K562 (cell line): ENCODE measurements around the gene CBFA2T3. TPM values are rescaled to one million over a fixed set of nuclear protein-coding genes. Genes with fewer than 3 reads are reported as not detected.
A peak's percentile ranks its signal among the peaks of the same experiment; 100 is the strongest.

Source experiments
- BHLHE40 ChIP-seq: IDR thresholded peaks from 2 replicates; pipeline ENCODE4 v1.6.1; 2011; ENCODE audit warnings: low read length, improper control_type of control experiment
- C11orf30 ChIP-seq: fragments of 450-650 bp; IDR thresholded peaks from 2 replicates; pipeline ENCODE4 v1.6.1; 2016; ENCODE audit warnings: low read depth, mild to moderate bottlenecking
- CBX5 ChIP-seq: IDR thresholded peaks from 2 replicates; pipeline ENCODE4 v1.6.1; 2014; ENCODE audit warnings: low read depth, borderline replicate concordance
- CHD1 ChIP-seq: fragments of 200-600 bp; sonication (generic); IDR thresholded peaks from one replicate; pipeline ENCODE4 v1.6.1; 2012; ENCODE audit warnings: mild to moderate bottlenecking, moderate library complexity, low read length, inconsistent platforms
- CTBP1 ChIP-seq: fragments of 450-650 bp; IDR thresholded peaks from 2 replicates; pipeline ENCODE4 v1.6.1; 2016; ENCODE audit warnings: borderline replicate concordance
- ELF4 ChIP-seq: fragments of 450-650 bp; formaldehyde crosslinking; IDR thresholded peaks from 2 replicates; pipeline ENCODE4 v1.4.0; 2022; ENCODE audit warnings: missing genetic modification characterization
- HDAC2 ChIP-seq: fragments of 450-650 bp; IDR thresholded peaks from 2 replicates; pipeline ENCODE4 v1.6.1; 2016; ENCODE audit warnings: mild to moderate bottlenecking
- L3MBTL2 ChIP-seq: fragments of 450-650 bp; IDR thresholded peaks from 2 replicates; pipeline ENCODE4 v1.6.1; 2016; ENCODE audit warnings: mild to moderate bottlenecking, moderate library complexity
- MTA3 ChIP-seq: fragments of 450-650 bp; formaldehyde crosslinking; IDR thresholded peaks from 2 replicates; pipeline ENCODE4 v1.6.1; 2017; ENCODE audit warnings: mild to moderate bottlenecking, borderline replicate concordance
- NFIC ChIP-seq: fragments of 450-650 bp; IDR thresholded peaks from 2 replicates; pipeline ENCODE4 v1.6.1; 2017; ENCODE audit warnings: mild to moderate bottlenecking, inconsistent platforms
- PHF8 ChIP-seq: fragments of 200-600 bp; sonication (generic); IDR thresholded peaks from 2 replicates; pipeline ENCODE4 v1.6.1; 2012; ENCODE audit warnings: mixed run types, mild to moderate bottlenecking, inconsistent platforms, low read length, moderate library complexity, borderline replicate concordance
- RBBP5 ChIP-seq: fragments of 200-600 bp; sonication (generic); IDR thresholded peaks from 2 replicates; pipeline ENCODE4 v1.6.1; 2012; ENCODE audit warnings: borderline replicate concordance, mild to moderate bottlenecking, low read length, control low read depth, inconsistent platforms; ENCODE audit not compliant: insufficient read depth, poor library complexity, severe bottlenecking
- RUNX1 ChIP-seq: sonication (generic); IDR thresholded peaks from 2 replicates; pipeline ENCODE4 v1.6.1; 2016; ENCODE audit warnings: antibody characterized with exemption, low read depth
- SMARCC2 ChIP-seq: fragments of 450-650 bp; IDR thresholded peaks from 2 replicates; pipeline ENCODE4 v1.6.1; 2017; ENCODE audit warnings: antibody characterized with exemption, moderate library complexity, mild to moderate bottlenecking, low read depth
- SOX6 ChIP-seq: fragments of 450-650 bp; IDR thresholded peaks from 2 replicates; pipeline ENCODE4 v1.6.1; 2014; ENCODE audit warnings: mild to moderate bottlenecking
- TOE1 ChIP-seq, 2 experiments: fragments of 450-650 bp in 1 of 2; sonication (generic) in 1 of 2; formaldehyde crosslinking in 1 of 2; IDR thresholded peaks; 2 replicates each; pipeline versions ENCODE4 v1.7.1 to v1.8.0; 2016 to 2022; ENCODE audit warnings: borderline replicate concordance in 2 of 2, mild to moderate bottlenecking in 2 of 2, antibody characterized with exemption in 1 of 2, inconsistent platforms in 1 of 2, low read depth in 1 of 2, missing genetic modification reagents in 1 of 2, moderate library complexity in 1 of 2
- U2AF1 ChIP-seq: fragments of 200-400 bp; formaldehyde crosslinking; optimal IDR thresholded peaks from 2 replicates; pipeline ENCODE3; 2017; ENCODE audit warnings: mild to moderate bottlenecking, low read depth, low read length, moderate library complexity
- ZFPM2 ChIP-seq: fragments of 250-450 bp; sonication (Bioruptor Pico); IDR thresholded peaks from 2 replicates; pipeline ENCODE4 v1.5.1; 2022; ENCODE audit warnings: mild to moderate bottlenecking
- ZKSCAN8 ChIP-seq: fragments of 200-800 bp; sonication (Bioruptor generic); IDR thresholded peaks from 2 replicates; pipeline ENCODE4 v1.6.1; 2016; ENCODE audit warnings: missing genetic modification characterization, missing compliant biosample characterization
- ZNF384 ChIP-seq: IDR thresholded peaks from 2 replicates; pipeline ENCODE4 v1.6.1; 2012; ENCODE audit warnings: low read depth, low read length, improper control_type of control experiment
- polyA plus RNA-seq, 8 experiments: library from polyadenylated mRNA; depleted of rRNA in 4 of 8; stranded (reverse) in 5 of 8; unstranded in 3 of 8; fragments of >200 nt; fragmentation: Nextera tagmentation in 2 of 8; fragmentation: Illumina TruSeq in 1 of 8; extraction: Ambion mirVana in 2 of 8; extraction: Trizol in 1 of 8; gene quantifications; 2 replicates each; pipeline versions ENCODE4 v1.2.1 to v1.2.3, GENCODE V29; 2011 to 2014; ENCODE audit warnings: inconsistent platforms in 1 of 8, missing spikeins in 1 of 8
- total RNA-seq, 7 experiments: library from RNA; depleted of rRNA in 6 of 7; stranded (reverse); fragments of >200 nt in 6 of 7; fragmentation: Illumina TruSeq in 2 of 7; extraction: Trizol in 2 of 7; gene quantifications; 2 replicates each; pipeline versions ENCODE4 v1.2.1 to v1.2.3, GENCODE V29; 2011 to 2021; ENCODE audit warnings: low replicate concordance in 1 of 7
- TF ChIP-seq, protein P1 (sequence below): sonication (generic); formaldehyde crosslinking; IDR thresholded peaks from 2 replicates; pipeline ENCODE4 v1.8.0; 2022; ENCODE audit warnings: mild to moderate bottlenecking, missing genetic modification reagents
- TF ChIP-seq, protein P2 (sequence below): fragments of 250-450 bp; sonication (Bioruptor Pico); IDR thresholded peaks from 2 replicates; pipeline ENCODE4 v1.8.0; 2021; ENCODE audit warnings: moderate library complexity, mild to moderate bottlenecking, inconsistent platforms

CBFA2T3 gene
- total and polyA plus RNA-seq, 9 of the 15 experiments (the other 6 are each of a cell fraction or from before 2014, with no cell fraction given), result 2.3 to 145 (median 6.7) TPM

DNA sequence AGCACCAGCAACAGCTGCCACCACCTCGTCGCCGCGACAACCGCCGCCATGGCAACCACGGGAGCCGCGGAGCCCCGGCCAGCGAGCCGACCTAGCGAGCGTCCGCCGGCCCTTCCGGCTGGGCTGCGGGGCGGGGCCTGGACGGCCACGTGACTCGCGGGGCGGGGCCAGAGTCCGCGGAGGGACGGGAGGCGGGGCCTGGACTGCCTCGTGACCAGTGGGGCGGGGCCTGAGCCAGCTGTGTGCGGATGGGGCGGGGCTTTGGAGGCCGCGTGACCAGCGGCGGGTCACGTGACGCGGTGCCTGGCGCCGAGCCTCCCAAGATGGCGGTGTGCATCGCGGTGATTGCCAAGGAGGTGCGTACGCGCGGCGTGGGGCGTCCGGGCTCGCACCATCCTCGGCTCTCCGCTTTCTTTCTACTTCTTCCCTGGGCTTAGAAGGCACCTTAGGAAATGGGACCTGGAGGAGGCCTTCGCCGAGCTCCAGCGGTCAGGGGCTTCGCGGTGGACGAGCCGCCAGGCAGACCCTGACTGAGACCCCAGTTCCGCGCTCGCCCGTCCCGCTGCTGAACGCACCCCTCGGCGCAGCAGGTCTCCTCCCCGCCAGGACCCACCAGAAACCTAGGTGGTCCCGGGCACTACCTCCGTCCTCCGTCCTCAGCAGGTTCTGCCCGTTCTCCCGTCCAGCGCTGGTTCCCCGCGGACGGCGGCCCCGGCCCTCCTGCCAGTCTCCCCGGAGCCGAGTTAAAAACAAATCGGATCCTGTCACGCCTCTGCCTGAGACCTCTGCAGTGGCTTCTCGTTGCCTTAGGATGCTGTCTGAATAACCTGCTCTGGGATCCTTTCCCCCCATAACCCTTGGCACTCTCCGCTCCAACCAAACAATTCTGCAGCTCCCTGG is 119.9 kb downstream of the CBFA2T3 start, which contains the start of the genes GALNS and TRAPPC2L (continued):
- TF ChIP-seq MTA3, result 0 out of 2 replicates have a peak, but pooled peaks have one; percentile 31
- TF ChIP-seq BHLHE40, result peak; percentile 95
- peak; percentile 99 for TF ChIP-seq C11orf30
- TF ChIP-seq, protein P1, sequence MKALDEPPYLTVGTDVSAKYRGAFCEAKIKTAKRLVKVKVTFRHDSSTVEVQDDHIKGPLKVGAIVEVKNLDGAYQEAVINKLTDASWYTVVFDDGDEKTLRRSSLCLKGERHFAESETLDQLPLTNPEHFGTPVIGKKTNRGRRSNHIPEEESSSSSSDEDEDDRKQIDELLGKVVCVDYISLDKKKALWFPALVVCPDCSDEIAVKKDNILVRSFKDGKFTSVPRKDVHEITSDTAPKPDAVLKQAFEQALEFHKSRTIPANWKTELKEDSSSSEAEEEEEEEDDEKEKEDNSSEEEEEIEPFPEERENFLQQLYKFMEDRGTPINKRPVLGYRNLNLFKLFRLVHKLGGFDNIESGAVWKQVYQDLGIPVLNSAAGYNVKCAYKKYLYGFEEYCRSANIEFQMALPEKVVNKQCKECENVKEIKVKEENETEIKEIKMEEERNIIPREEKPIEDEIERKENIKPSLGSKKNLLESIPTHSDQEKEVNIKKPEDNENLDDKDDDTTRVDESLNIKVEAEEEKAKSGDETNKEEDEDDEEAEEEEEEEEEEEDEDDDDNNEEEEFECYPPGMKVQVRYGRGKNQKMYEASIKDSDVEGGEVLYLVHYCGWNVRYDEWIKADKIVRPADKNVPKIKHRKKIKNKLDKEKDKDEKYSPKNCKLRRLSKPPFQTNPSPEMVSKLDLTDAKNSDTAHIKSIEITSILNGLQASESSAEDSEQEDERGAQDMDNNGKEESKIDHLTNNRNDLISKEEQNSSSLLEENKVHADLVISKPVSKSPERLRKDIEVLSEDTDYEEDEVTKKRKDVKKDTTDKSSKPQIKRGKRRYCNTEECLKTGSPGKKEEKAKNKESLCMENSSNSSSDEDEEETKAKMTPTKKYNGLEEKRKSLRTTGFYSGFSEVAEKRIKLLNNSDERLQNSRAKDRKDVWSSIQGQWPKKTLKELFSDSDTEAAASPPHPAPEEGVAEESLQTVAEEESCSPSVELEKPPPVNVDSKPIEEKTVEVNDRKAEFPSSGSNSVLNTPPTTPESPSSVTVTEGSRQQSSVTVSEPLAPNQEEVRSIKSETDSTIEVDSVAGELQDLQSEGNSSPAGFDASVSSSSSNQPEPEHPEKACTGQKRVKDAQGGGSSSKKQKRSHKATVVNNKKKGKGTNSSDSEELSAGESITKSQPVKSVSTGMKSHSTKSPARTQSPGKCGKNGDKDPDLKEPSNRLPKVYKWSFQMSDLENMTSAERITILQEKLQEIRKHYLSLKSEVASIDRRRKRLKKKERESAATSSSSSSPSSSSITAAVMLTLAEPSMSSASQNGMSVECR, result peak; percentile 93; the same call in 1 of the 2 replicates
- peak; percentile 68 for TF ChIP-seq RBBP5
- no peak for TF ChIP-seq SMARCC2
- TF ChIP-seq, protein P2, sequence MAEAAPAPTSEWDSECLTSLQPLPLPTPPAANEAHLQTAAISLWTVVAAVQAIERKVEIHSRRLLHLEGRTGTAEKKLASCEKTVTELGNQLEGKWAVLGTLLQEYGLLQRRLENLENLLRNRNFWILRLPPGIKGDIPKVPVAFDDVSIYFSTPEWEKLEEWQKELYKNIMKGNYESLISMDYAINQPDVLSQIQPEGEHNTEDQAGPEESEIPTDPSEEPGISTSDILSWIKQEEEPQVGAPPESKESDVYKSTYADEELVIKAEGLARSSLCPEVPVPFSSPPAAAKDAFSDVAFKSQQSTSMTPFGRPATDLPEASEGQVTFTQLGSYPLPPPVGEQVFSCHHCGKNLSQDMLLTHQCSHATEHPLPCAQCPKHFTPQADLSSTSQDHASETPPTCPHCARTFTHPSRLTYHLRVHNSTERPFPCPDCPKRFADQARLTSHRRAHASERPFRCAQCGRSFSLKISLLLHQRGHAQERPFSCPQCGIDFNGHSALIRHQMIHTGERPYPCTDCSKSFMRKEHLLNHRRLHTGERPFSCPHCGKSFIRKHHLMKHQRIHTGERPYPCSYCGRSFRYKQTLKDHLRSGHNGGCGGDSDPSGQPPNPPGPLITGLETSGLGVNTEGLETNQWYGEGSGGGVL (CRISPR knock-in tag), result no peak
- peak; percentile 25 for TF ChIP-seq U2AF1
- 0 out of 2 replicates have a peak, but pooled peaks have one; percentile 10 for TF ChIP-seq SOX6
- TF ChIP-seq CBX5, result no peak
- TF ChIP-seq ZNF384, result no peak
- 0 out of 2 replicates have a peak, but pooled peaks have one; percentile 59 for TF ChIP-seq HDAC2
- peak; percentile 82; the same call in 1 of the 2 replicates for TF ChIP-seq PHF8
- peak; percentile 79 for TF ChIP-seq NFIC
- TF ChIP-seq RUNX1, result no peak
- TF ChIP-seq CHD1, result peak; percentile 12
- peak; percentile 43; the same call in 1 of the 2 replicates for TF ChIP-seq L3MBTL2
- TF ChIP-seq ELF4, result no peak
- TF ChIP-seq ZFPM2 (CRISPR knock-in tag), result no peak
- TF ChIP-seq CTBP1, result peak; percentile 47; the same call in 1 of the 2 replicates
- TF ChIP-seq ZKSCAN8 (CRISPR knock-in tag), result no peak
- TF ChIP-seq TOE1 (IDR thresholded peaks at IDR 0.05; ENCODE audit: borderline replicate concordance), result peak; percentile 100
- no peak for TF ChIP-seq TOE1 (CRISPR knock-in tag; IDR thresholded peaks at IDR 0.05; ENCODE audit: borderline replicate concordance, low read depth)
